ENCODE data around the gene PIK3AP1. TPM values are rescaled to one million over a fixed set of nuclear protein-coding genes. Genes with fewer than 3 reads are reported as not detected.

PIK3AP1 gene
- total RNA-seq, 4 donors from 2014 or later, result 1.4 to 3.2 (median 2.8) TPM

GRCh38 chr10:96591946-96592345 is 128.4 kb downstream of the PIK3AP1 start:
- DNase-seq (no peak), ATAC-seq (no peak)
- H3K4me3 ChIP-seq, result no peak overlapping the region
- peaks cover 8 to 14% of the 10 kb centered on the region in 2 donors for H3K4me1 ChIP-seq
- no peaks in the 10 kb centered on the region for H3K9me3 ChIP-seq
- TF ChIP-seq CTCF (IDR thresholded peaks at IDR 0.05 in 4 of 5, conservative IDR thresholded peaks at IDR 0.05 in 1 of 5), result no peak
- no peak for TF ChIP-seq POLR2A (IDR thresholded peaks at IDR 0.05)
- H3K36me3 ChIP-seq, result no peaks in the 10 kb centered on the region
- H3K27ac ChIP-seq, result no peak overlapping the region
- H3K27me3 ChIP-seq, result no peaks in the 10 kb centered on the region
- in situ Hi-C loops (cut with MboI; ENCODE audit: low sequenced_read_pairs in 4 of 4), result no loop called here
- intact Hi-C loops (cut with DNase I; ENCODE audit: low total_unique reads), result no loop called here

GRCh38 chr10:96588616-96589419 is 131.5 kb downstream of the PIK3AP1 start:
- in situ Hi-C loops (cut with MboI; ENCODE audit: low sequenced_read_pairs in 4 of 4) (no loop called here), intact Hi-C loops (cut with DNase I; ENCODE audit: low total_unique reads) (no loop called here)
- Histone ChIP-seq H3K4me1 (peaks cover 24 to 33% of the 10 kb centered on the region in 2 donors), H3K4me3 (no peak overlapping the region), H3K27me3 (no peaks in the 10 kb centered on the region), H3K9me3 (no peaks in the 10 kb centered on the region), H3K27ac (no peak overlapping the region), H3K36me3 (no peaks in the 10 kb centered on the region)
- ATAC-seq, result no peak
- DNase-seq, result no peak
- TF ChIP-seq POLR2A (IDR thresholded peaks at IDR 0.05) (no peak), CTCF (IDR thresholded peaks at IDR 0.05 in 4 of 5, conservative IDR thresholded peaks at IDR 0.05 in 1 of 5) (no peak)

GRCh38 chr10:96588060-96588554 is 132.2 kb downstream of the PIK3AP1 start:
- H3K27ac ChIP-seq, result peak overlapping the region; percentile 91 to 97 (median 95)
- no peak for TF ChIP-seq POLR2A (IDR thresholded peaks at IDR 0.05)
- TF ChIP-seq CTCF (IDR thresholded peaks at IDR 0.05 in 4 of 5, conservative IDR thresholded peaks at IDR 0.05 in 1 of 5), result no peak
- H3K27me3 ChIP-seq, result no peaks in the 10 kb centered on the region
- no peaks in the 10 kb centered on the region for H3K9me3 ChIP-seq
- peak overlapping the region; percentile 53 to 84 (median 66) for H3K4me3 ChIP-seq
- in situ Hi-C loops (cut with MboI; ENCODE audit: low sequenced_read_pairs in 4 of 4) (no loop called here), intact Hi-C loops (cut with DNase I; ENCODE audit: low total_unique reads) (no loop called here)
- ATAC-seq (no peak), DNase-seq (no peak)
- no peaks in the 10 kb centered on the region for H3K36me3 ChIP-seq
- peaks cover 24 to 34% of the 10 kb centered on the region in 2 donors for H3K4me1 ChIP-seq

- Histone ChIP-seq H3K4me3 (peak overlapping the region; percentile 53 to 84 (median 66)), H3K9me3 (no peaks in the 10 kb centered on the region), H3K27ac (peak overlapping the region; percentile 91 to 97 (median 95)), H3K36me3 (no peaks in the 10 kb centered on the region), H3K4me1 (peaks cover 27 to 39% of the 10 kb centered on the region in 2 donors), H3K27me3 (no peaks in the 10 kb centered on the region)
- intact Hi-C loops (cut with DNase I; ENCODE audit: low total_unique reads), result loop anchor here (1.0 to 2.0 kb wide), 3 partner anchors 74 to 245 kb away; partner anchors contain the start of genes LCOR and TLL2
- ATAC-seq, result peak; percentile 91 to 92
- in situ Hi-C loops (cut with MboI; ENCODE audit: low sequenced_read_pairs in 4 of 4), result no loop called here
- no peak for TF ChIP-seq POLR2A (IDR thresholded peaks at IDR 0.05)
- TF ChIP-seq CTCF (IDR thresholded peaks at IDR 0.05 in 4 of 5, conservative IDR thresholded peaks at IDR 0.05 in 1 of 5), result no peak
- peak; percentile 85 to 92 for DNase-seq
These were observed 132.9 kb downstream of the PIK3AP1 start for GRCh38 chr10:96587264-96588059.

All from gastrocnemius medialis (tissue), 4 donors.